Upper lobe of right lung (tissue), 1 donor: ENCODE measurements around the gene GTF3C5. TPM values are rescaled to one million over a fixed set of nuclear protein-coding genes. Genes with fewer than 3 reads are reported as not detected.

Source experiments
- ATAC-seq: fragments of 200-7000 bp; cut with Tn5 transposase; one replicate; pipeline ENCODE4 v1.9.1; 2020; ENCODE audit warnings: mild to moderate bottlenecking, moderate library complexity
- DNase-seq: peaks from one replicate; pipeline ENCODE4 v3.0.0-alpha.2; 2020
- H3K27ac ChIP-seq: fragments of 200-600 bp; one replicate; pipeline ENCODE4 v1.8.0; 2022
- H3K27me3 ChIP-seq: fragments of 200-600 bp; one replicate; pipeline ENCODE4 v1.8.0; 2022; ENCODE audit warnings: mild to moderate bottlenecking
- H3K36me3 ChIP-seq: fragments of 200-600 bp; one replicate; pipeline ENCODE4 v1.8.0; 2022
- H3K4me1 ChIP-seq: fragments of 200-600 bp; one replicate; pipeline ENCODE4 v1.8.0; 2022
- H3K4me3 ChIP-seq: fragments of 200-600 bp; one replicate; pipeline ENCODE4 v1.8.0; 2022; ENCODE audit warnings: mild to moderate bottlenecking
- H3K9me3 ChIP-seq: fragments of 200-600 bp; one replicate; pipeline ENCODE4 v1.8.0; 2022
- intact Hi-C: fragments of 100-400 bp; cut with DNase I; formaldehyde crosslinking; loops from one replicate; pipeline ENCODE4 v1.11.0; 2022
- total RNA-seq: library from RNA; stranded (reverse); fragmentation: NEBNext Ultra II Directional; extraction: Animal tissue kit (Norgen Biotek cat#: 25700); gene quantifications from one replicate; pipeline ENCODE4 v1.2.1, GENCODE V29; 2021
- TF ChIP-seq, protein P1 (sequence below): fragments of 200-600 bp; IDR thresholded peaks from one replicate; pipeline ENCODE4 v1.8.0; 2022; ENCODE audit warnings: antibody characterized with exemption
- donor health status: DM: no; HTN: yes; CAD: no; lungs with severe emphysema.

The GTF3C5 gene
- total RNA-seq, 1 donor from 2014 or later, result 41.7 TPM

- Histone ChIP-seq H3K4me3 (no peak overlapping the region), H3K4me1 (no peaks in the 10 kb centered on the region), H3K27ac (no peak overlapping the region), H3K36me3 (peaks cover 87% of the 10 kb centered on the region), H3K9me3 (no peaks in the 10 kb centered on the region), H3K27me3 (no peaks in the 10 kb centered on the region)
- intact Hi-C loops, result no loop called here
- DNase-seq, result no peak
- ATAC-seq, result no peak
- TF ChIP-seq, protein P1, sequence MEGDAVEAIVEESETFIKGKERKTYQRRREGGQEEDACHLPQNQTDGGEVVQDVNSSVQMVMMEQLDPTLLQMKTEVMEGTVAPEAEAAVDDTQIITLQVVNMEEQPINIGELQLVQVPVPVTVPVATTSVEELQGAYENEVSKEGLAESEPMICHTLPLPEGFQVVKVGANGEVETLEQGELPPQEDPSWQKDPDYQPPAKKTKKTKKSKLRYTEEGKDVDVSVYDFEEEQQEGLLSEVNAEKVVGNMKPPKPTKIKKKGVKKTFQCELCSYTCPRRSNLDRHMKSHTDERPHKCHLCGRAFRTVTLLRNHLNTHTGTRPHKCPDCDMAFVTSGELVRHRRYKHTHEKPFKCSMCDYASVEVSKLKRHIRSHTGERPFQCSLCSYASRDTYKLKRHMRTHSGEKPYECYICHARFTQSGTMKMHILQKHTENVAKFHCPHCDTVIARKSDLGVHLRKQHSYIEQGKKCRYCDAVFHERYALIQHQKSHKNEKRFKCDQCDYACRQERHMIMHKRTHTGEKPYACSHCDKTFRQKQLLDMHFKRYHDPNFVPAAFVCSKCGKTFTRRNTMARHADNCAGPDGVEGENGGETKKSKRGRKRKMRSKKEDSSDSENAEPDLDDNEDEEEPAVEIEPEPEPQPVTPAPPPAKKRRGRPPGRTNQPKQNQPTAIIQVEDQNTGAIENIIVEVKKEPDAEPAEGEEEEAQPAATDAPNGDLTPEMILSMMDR, result no peak
Observed at GRCh38 chr9:133049043-133049442, 18.2 kb downstream of the GTF3C5 start.

- no peak for DNase-seq
- H3K9me3 ChIP-seq, result no peaks in the 10 kb centered on the region
- no peaks in the 10 kb centered on the region for H3K27me3 ChIP-seq
- intact Hi-C loops, result no loop called here
- H3K4me1 ChIP-seq, result no peaks in the 10 kb centered on the region
- H3K36me3 ChIP-seq, result peaks cover 86% of the 10 kb centered on the region
- no peak overlapping the region for H3K27ac ChIP-seq
- H3K4me3 ChIP-seq, result no peak overlapping the region
- TF ChIP-seq, protein P1, result no peak
- no peak for ATAC-seq
Observed at GRCh38 chr9:133050142-133050541, 19.3 kb downstream of the GTF3C5 start.

GRCh38 chr9:133050781-133051180 is 20.0 kb downstream of the GTF3C5 start:
- Histone ChIP-seq H3K27ac (no peak overlapping the region), H3K27me3 (no peaks in the 10 kb centered on the region), H3K4me3 (no peak overlapping the region), H3K9me3 (no peaks in the 10 kb centered on the region), H3K4me1 (no peaks in the 10 kb centered on the region), H3K36me3 (peaks cover 86% of the 10 kb centered on the region)
- DNase-seq (no peak), ATAC-seq (no peak)
- intact Hi-C loops, result no loop called here
- TF ChIP-seq, protein P1, result no peak

DNA sequence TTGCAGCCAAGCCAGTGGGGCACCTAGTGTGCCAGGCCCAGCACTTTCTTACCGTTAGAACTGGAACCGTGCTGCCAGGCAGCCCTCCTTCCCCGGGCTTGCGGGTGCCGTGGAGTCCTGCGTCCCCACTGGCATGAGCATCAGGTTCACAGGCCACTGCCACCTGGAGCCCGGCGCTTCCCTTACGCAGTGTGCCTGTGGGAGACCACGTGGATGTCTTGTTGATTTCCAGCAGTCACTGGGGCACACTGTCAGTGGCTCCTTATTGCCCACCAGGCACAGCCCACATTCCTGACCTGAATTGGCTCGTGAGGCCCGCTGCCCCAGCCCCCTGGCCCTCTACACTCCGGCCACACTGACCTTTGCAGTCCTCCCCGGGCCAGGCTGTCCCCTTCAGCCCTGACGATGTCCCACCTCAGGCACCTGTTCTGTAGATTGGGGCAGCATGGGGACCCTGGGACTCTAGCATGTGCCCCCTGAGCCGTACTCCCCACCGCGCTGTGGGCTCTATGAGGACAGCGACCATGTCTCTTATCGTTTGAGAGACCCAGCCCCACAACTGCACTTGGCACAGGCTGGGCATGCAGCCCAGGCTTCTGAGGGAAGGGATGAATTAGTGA is 20.6 kb downstream of the GTF3C5 start:
- ATAC-seq, result no peak
- Histone ChIP-seq H3K4me3 (no peak overlapping the region), H3K27me3 (no peaks in the 10 kb centered on the region), H3K27ac (no peak overlapping the region), H3K36me3 (peaks cover 86% of the 10 kb centered on the region), H3K4me1 (no peaks in the 10 kb centered on the region), H3K9me3 (no peaks in the 10 kb centered on the region)
- intact Hi-C loops, result no loop called here
- DNase-seq, result no peak
- TF ChIP-seq, protein P1, result no peak

- Histone ChIP-seq H3K9me3 (no peaks in the 10 kb centered on the region), H3K36me3 (peaks cover 86% of the 10 kb centered on the region), H3K27ac (no peak overlapping the region), H3K27me3 (no peaks in the 10 kb centered on the region), H3K4me1 (no peaks in the 10 kb centered on the region), H3K4me3 (no peak overlapping the region)
- no peak for DNase-seq
- TF ChIP-seq, protein P1, result no peak
- intact Hi-C loops, result no loop called here
- ATAC-seq, result no peak
Observed at GRCh38 chr9:133051966-133052539, 21.3 kb downstream of the GTF3C5 start.
